H1 (cell line): ENCODE results near the gene MEDAG. TPM values are rescaled to one million over a fixed set of nuclear protein-coding genes. Genes with fewer than 3 reads are reported as not detected.

Experiments
- CHD2 ChIP-seq: IDR thresholded peaks from 2 replicates; pipeline ENCODE4 v1.6.1; 2012; ENCODE audit warnings: low read length, improper control_type of control experiment
- CREB1 ChIP-seq: IDR thresholded peaks from 2 replicates; pipeline ENCODE4 v1.6.1; 2012; ENCODE audit warnings: inconsistent platforms
- FOSL1 ChIP-seq: IDR thresholded peaks from 2 replicates; pipeline ENCODE4 v1.6.1; 2011; ENCODE audit warnings: mild to moderate bottlenecking, low read depth, low read length, moderate library complexity; ENCODE audit not compliant: insufficient read depth
- JUND ChIP-seq: IDR thresholded peaks from 2 replicates; pipeline ENCODE4 v1.6.1; 2011; ENCODE audit warnings: mild to moderate bottlenecking, improper control_type of control experiment, low read length
- KDM4A ChIP-seq: IDR thresholded peaks from one replicate; pipeline ENCODE4 v1.7.1; 2012; ENCODE audit warnings: low read depth, mild to moderate bottlenecking, moderate library complexity, low read length, inconsistent platforms; ENCODE audit not compliant: severe bottlenecking
- POLR2A ChIP-seq, 2 experiments: IDR thresholded peaks; 1 replicate in 1 of 2; 2 replicates in 1 of 2; pipeline ENCODE4 v1.6.1; 2011; ENCODE audit warnings: low read depth in 2 of 2, low read length in 2 of 2, mild to moderate bottlenecking in 2 of 2; ENCODE audit errors: control extremely low read depth in 1 of 2
- POU5F1 ChIP-seq: IDR thresholded peaks from 2 replicates; pipeline ENCODE4 v1.6.1; 2011; ENCODE audit warnings: low read depth, mild to moderate bottlenecking, low read length, moderate library complexity
- TAF1 ChIP-seq: IDR thresholded peaks from 2 replicates; pipeline ENCODE4 v1.6.1; 2011; ENCODE audit warnings: mild to moderate bottlenecking, low read depth, low read length
- TEAD4 ChIP-seq: IDR thresholded peaks from 2 replicates; pipeline ENCODE4 v1.6.1; 2012; ENCODE audit warnings: low read depth, low read length, inconsistent platforms, mixed read lengths
- polyA plus RNA-seq, 7 experiments: library from polyadenylated mRNA; depleted of rRNA in 3 of 7; stranded (reverse) in 5 of 7; unstranded in 2 of 7; fragments of >200 nt in 5 of 7; fragments of 200-250 nt in 2 of 7; gene quantifications; 1 replicate in 5 of 7; 2 replicates in 1 of 7; 4 replicates in 1 of 7; pipeline versions ENCODE4 v1.2.1 to v1.2.3, GENCODE V29; 2011 to 2013; ENCODE audit warnings: missing spikeins in 2 of 7, mixed read lengths in 2 of 7
- total RNA-seq: library from RNA; stranded (reverse); fragmentation: NEBNext Ultra II Directional; extraction: Animal tissue kit (Norgen Biotek cat#: 25700); gene quantifications from 2 replicates; pipeline ENCODE4 v1.2.1, GENCODE V29; 2021

Gene MEDAG
- total and polyA plus RNA-seq, 2 of the 8 experiments (the other 6 are each of a cell fraction or from before 2014, with no cell fraction given) = 2.1 to 3.1 TPM

DNA sequence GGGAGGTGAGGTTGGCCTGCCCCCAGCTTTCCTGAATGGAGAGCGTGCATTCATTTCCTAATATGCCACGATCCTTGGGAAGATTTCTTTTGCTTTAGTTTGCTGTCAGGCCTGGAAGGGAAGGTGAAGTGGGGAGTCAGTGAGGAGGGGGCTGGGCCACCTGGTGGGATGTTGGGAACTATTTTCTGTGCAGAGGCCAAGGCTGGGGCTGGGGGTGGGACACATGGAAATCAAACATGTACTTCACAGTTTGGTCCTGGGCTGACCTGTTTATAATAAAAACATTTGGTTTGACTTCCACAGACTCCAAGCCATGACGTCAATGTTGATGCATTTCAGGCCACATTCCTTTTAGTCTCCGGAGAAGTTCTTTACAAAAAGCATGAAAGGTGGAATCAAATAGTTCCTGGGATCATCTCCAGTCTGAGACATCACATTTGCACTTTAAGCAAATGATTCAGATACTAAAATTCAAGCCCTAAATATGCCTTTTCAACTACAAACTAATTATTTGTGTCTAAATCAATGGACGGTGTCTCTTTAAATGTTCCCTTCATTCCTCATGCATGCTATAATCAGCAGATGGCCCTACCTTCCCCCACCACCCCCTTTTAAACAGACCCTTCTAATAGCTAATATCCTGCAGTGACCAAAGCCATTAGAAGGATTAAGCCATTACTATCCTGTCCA lies 41.5 kb upstream of the MEDAG start (continued):
- TF ChIP-seq CREB1 (no peak), POLR2A (IDR thresholded peaks at IDR 0.05; ENCODE audit: control extremely low read depth in 1 of 2, low read depth in 2 of 2, low read length in 2 of 2) (no peak), TAF1 (no peak), POU5F1 (no peak), KDM4A (no peak), TEAD4 (no peak), CHD2 (no peak), JUND (no peak), FOSL1 (no peak)
